Karpas-422 (cell line): ENCODE measurements around the gene EFL1. TPM values are rescaled to one million over a fixed set of nuclear protein-coding genes. Genes with fewer than 3 reads are reported as not detected.
"Not testable (repeated sequence)": the region's sequence is repeated elsewhere in the genome, so short reads cannot be mapped to it uniquely, and the experiment has no call there.

ENCODE experiments used
- DNase-seq: peaks from one replicate; pipeline ENCODE4 v3.0.0-alpha.2; 2015
- H2AFZ ChIP-seq: fragments of 200-600 bp; sonication (generic); 2 replicates; pipeline ENCODE4 v1.6.1; 2014; ENCODE audit warnings: antibody characterized with exemption, low read length, mixed read lengths
- H3K27ac ChIP-seq: fragments of 200-600 bp; sonication (generic); 2 replicates; pipeline ENCODE4 v1.5.1; 2014; ENCODE audit warnings: mild to moderate bottlenecking, low read length, moderate library complexity
- H3K27me3 ChIP-seq: fragments of 200-600 bp; sonication (generic); 2 replicates; pipeline ENCODE4 v1.6.1; 2014; ENCODE audit warnings: low read length, mixed read lengths
- H3K36me3 ChIP-seq: fragments of 200-600 bp; sonication (generic); 2 replicates; pipeline ENCODE4 v1.6.1; 2014; ENCODE audit warnings: low read length, mixed read lengths; ENCODE audit not compliant: insufficient read depth
- H3K4me1 ChIP-seq: fragments of 200-600 bp; sonication (generic); 2 replicates; pipeline ENCODE4 v1.6.1; 2014; ENCODE audit warnings: mild to moderate bottlenecking, low read length, mixed read lengths
- H3K4me2 ChIP-seq: fragments of 200-600 bp; sonication (generic); 2 replicates; pipeline ENCODE4 v1.6.1; 2014; ENCODE audit warnings: low read length, low read depth, mild to moderate bottlenecking; ENCODE audit not compliant: poor library complexity, severe bottlenecking
- H3K4me3 ChIP-seq: fragments of 200-600 bp; sonication (generic); 2 replicates; pipeline ENCODE4 v1.5.1; 2014; ENCODE audit warnings: mild to moderate bottlenecking, antibody characterized with exemption, low read length, mixed read lengths
- H3K79me2 ChIP-seq: fragments of 200-600 bp; sonication (generic); 2 replicates; pipeline ENCODE4 v1.6.1; 2014; ENCODE audit warnings: mild to moderate bottlenecking, low read length, mixed read lengths
- H3K9ac ChIP-seq: fragments of 200-600 bp; sonication (generic); 2 replicates; pipeline ENCODE4 v1.6.0; 2014; ENCODE audit warnings: low read length
- H3K9me2 ChIP-seq: fragments of 200-600 bp; sonication (generic), shearing (Covaris generic); replicated peaks from 2 replicates; pipeline ENCODE4 v1.6.0; 2014; ENCODE audit warnings: mild to moderate bottlenecking, low read length, moderate library complexity; ENCODE audit not compliant: insufficient read depth
- H3K9me3 ChIP-seq: fragments of 300-700, 200-600 bp; sonication (generic); 2 replicates; pipeline ENCODE4 v1.6.1; 2014; ENCODE audit warnings: low read length, mixed read lengths
- H4K20me1 ChIP-seq: fragments of 200-600 bp; sonication (generic); 2 replicates; pipeline ENCODE4 v1.6.1; 2014; ENCODE audit warnings: mild to moderate bottlenecking, antibody characterized with exemption, low read length, low read depth; ENCODE audit not compliant: insufficient read depth
- total RNA-seq: library from RNA; depleted of rRNA; stranded (reverse); fragments of >200 nt; shearing (Covaris generic); gene quantifications from 2 replicates; pipeline ENCODE4 v1.2.3, GENCODE V29; 2014; ENCODE audit warnings: low replicate concordance

EFL1 gene
- total RNA-seq, 1 experiment from 2014 or later: 30.7 TPM

GRCh38 chr15:82237944-82238534 is 24.5 kb downstream of the EFL1 start:
- not testable (repeated sequence) for H3K36me3 ChIP-seq, H3K27ac ChIP-seq, H3K9ac ChIP-seq

DNA sequence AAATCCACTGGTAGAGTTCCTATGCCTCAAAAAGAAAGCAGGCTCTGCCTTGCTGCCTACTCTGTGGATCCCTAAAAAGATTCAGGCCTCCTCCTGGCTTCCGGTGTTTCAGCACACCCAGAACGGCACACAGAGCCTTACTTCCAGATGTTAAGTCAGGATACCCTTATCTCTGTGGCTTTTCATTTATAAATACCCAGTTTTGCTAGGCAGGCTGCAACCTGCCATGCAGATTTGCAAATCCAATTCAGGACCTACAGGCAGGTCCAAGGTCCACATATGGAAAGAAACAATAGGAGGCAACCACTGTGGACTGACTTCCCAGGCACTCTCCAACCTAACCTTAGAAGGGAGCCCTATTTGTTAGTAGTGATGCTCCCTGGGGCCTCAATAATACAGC is 30.7 kb downstream of the EFL1 start:
- peaks cover 22% of the 10 kb centered on the region for H3K36me3 ChIP-seq
- peaks cover 21% of the 10 kb centered on the region for H3K79me2 ChIP-seq
- H3K4me2 ChIP-seq: no peak overlapping the region
- no peaks in the 10 kb centered on the region for H3K9me3 ChIP-seq
- peaks cover 18% of the 10 kb centered on the region for H3K4me1 ChIP-seq
- H2AFZ ChIP-seq: no peak overlapping the region
- H3K27ac ChIP-seq: no peak overlapping the region
- no peaks in the 10 kb centered on the region for H4K20me1 ChIP-seq
- H3K9me2 ChIP-seq: no peaks in the 10 kb centered on the region
- no peaks in the 10 kb centered on the region for H3K27me3 ChIP-seq
- H3K4me3 ChIP-seq: no peak overlapping the region
- no peak for DNase-seq
- H3K9ac ChIP-seq: no peak overlapping the region

More at GRCh38 chr15:82237944-82238534, 24.5 kb downstream of the EFL1 start:
- H4K20me1 ChIP-seq, DNase-seq, H3K4me2 ChIP-seq, H3K9me3 ChIP-seq, H3K4me3 ChIP-seq, H3K9me2 ChIP-seq, H3K27me3 ChIP-seq, H2AFZ ChIP-seq: not testable (repeated sequence)
- peaks cover 12% of the 10 kb centered on the region for H3K4me1 ChIP-seq
- peaks cover 11% of the 10 kb centered on the region; the same call in 1 of the 2 replicates for H3K79me2 ChIP-seq

- no peak overlapping the region for H2AFZ ChIP-seq
- no peak overlapping the region for H3K27ac ChIP-seq
- no peaks in the 10 kb centered on the region for H3K27me3 ChIP-seq
- peaks cover 19% of the 10 kb centered on the region for H3K79me2 ChIP-seq
- no peaks in the 10 kb centered on the region for H4K20me1 ChIP-seq
- H3K4me1 ChIP-seq: peaks cover 18% of the 10 kb centered on the region
- H3K4me3 ChIP-seq: no peak overlapping the region
- no peak for DNase-seq
- H3K9ac ChIP-seq: no peak overlapping the region
- no peaks in the 10 kb centered on the region for H3K9me3 ChIP-seq
- no peak overlapping the region for H3K4me2 ChIP-seq
- peaks cover 26% of the 10 kb centered on the region for H3K36me3 ChIP-seq
- H3K9me2 ChIP-seq: no peaks in the 10 kb centered on the region
Measured at GRCh38 chr15:82231233-82231632, 31.3 kb downstream of the EFL1 start.

DNA sequence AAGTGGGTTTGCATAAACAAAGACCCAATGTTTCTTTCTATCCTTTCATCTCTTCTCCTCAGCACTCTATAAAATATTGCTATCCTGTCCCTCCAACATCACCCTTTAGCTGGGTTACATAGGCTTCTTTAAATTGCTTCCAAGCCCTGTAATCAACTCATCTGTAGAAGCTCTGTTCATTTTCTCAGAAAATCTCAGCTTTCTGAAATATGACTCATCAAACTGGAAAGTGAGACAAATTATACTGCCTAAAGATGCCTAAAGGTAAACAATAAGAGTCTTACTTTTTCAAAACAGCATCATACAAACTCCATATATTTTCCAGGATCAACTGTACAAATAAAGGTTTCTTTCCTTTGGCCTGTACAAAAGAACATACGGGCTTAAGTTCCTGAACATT is 33.8 kb downstream of the EFL1 start:
- no peak overlapping the region for H2AFZ ChIP-seq
- no peak overlapping the region for H3K4me3 ChIP-seq
- H3K27me3 ChIP-seq: no peaks in the 10 kb centered on the region
- H4K20me1 ChIP-seq: no peaks in the 10 kb centered on the region
- H3K79me2 ChIP-seq: peaks cover 14% of the 10 kb centered on the region
- no peak for DNase-seq
- peaks cover 26% of the 10 kb centered on the region for H3K36me3 ChIP-seq
- H3K9ac ChIP-seq: no peak overlapping the region
- H3K4me2 ChIP-seq: no peak overlapping the region
- peaks cover 14% of the 10 kb centered on the region for H3K4me1 ChIP-seq
- no peaks in the 10 kb centered on the region for H3K9me3 ChIP-seq
- no peak overlapping the region for H3K27ac ChIP-seq
- no peaks in the 10 kb centered on the region for H3K9me2 ChIP-seq

DNA sequence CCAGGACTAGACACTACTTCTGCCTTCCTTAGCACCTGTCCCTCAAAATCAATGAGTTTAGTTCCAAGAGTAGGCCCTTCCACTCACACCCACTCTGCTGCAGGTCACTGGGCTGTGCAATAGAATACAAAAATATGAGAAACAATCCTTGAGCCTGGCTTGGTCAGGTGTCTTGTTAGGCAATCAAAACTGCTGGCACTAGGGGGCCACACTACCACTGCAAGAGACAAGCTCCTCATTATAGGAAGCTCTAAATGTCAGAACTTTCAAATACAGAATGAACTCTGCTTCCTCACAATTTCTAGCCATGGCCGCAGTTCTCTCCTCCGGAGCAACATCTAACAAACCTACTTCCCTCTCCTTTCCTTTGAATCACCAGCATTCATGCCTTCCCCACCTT is 41.0 kb downstream of the EFL1 start:
- H3K9ac ChIP-seq, H3K9me3 ChIP-seq, H3K4me2 ChIP-seq, H3K4me3 ChIP-seq, H3K27ac ChIP-seq, H3K9me2 ChIP-seq, H4K20me1 ChIP-seq, H3K79me2 ChIP-seq, H3K27me3 ChIP-seq, H3K36me3 ChIP-seq, H2AFZ ChIP-seq, H3K4me1 ChIP-seq: not testable (repeated sequence)
- DNase-seq: peak; percentile 61

- not testable (repeated sequence) for H3K36me3 ChIP-seq, H3K4me3 ChIP-seq, H3K4me1 ChIP-seq, H3K27ac ChIP-seq, H3K4me2 ChIP-seq, H3K79me2 ChIP-seq, H3K9me2 ChIP-seq, H4K20me1 ChIP-seq, DNase-seq, H3K9ac ChIP-seq, H3K9me3 ChIP-seq, H2AFZ ChIP-seq, H3K27me3 ChIP-seq
Measured at GRCh38 chr15:82216092-82216491, 46.4 kb downstream of the EFL1 start.

DNA sequence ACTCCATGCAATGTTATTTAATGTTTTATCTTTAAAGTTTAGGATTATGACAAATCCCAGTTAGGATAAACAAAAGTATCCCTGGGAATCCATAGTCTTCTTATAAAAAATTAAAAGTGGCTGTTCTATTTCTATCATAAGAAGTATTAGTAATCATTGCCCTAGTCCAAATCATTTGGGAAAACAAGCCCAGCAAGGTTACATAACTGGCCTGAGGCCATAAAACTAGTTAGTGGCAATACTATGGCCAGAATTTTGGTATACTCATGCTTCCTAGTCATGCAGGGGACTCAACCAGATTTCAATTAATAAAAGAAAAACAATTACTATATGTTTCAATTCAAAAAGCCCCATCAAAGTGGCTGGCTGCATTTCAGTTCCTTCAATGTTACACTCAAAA is 50.3 kb downstream of the EFL1 start:
- not testable (repeated sequence) for H4K20me1 ChIP-seq, H3K27ac ChIP-seq, H3K4me2 ChIP-seq

GRCh38 chr15:82210066-82210597 is 52.4 kb downstream of the EFL1 start:
- not testable (repeated sequence) for H3K9me3 ChIP-seq, DNase-seq, H3K27ac ChIP-seq, H3K36me3 ChIP-seq, H3K4me3 ChIP-seq, H3K4me2 ChIP-seq, H2AFZ ChIP-seq, H3K27me3 ChIP-seq, H3K79me2 ChIP-seq, H3K9me2 ChIP-seq, H3K4me1 ChIP-seq, H3K9ac ChIP-seq, H4K20me1 ChIP-seq

More for the DNA sequence above, 50.3 kb downstream of the EFL1 start:
- not testable (repeated sequence) for H2AFZ ChIP-seq, H3K36me3 ChIP-seq, H3K27me3 ChIP-seq, H3K79me2 ChIP-seq, H3K9ac ChIP-seq, H3K9me3 ChIP-seq, H3K4me3 ChIP-seq, H3K4me1 ChIP-seq, DNase-seq, H3K9me2 ChIP-seq
